Inflammatory macrophage (primary cell): Measurements from ENCODE around the gene GABRG2.

ENCODE experiments used
- DNase-seq, 2 donors: peaks; one replicate each; pipeline ENCODE4 v3.0.0-alpha.2; 2020 to 2022

GABRG2 gene

GRCh38 chr5:162196351-162196750, 128.8 kb downstream of the GABRG2 start:
- DNase-seq = no peak

- peak in 1 of 2 donors; percentile 21 for DNase-seq
These were observed 134.8 kb downstream of the GABRG2 start for GRCh38 chr5:162202285-162202880.
